DOHH2 (cell line): ENCODE results near the gene CADPS.

Experiments
- H3F3A ChIP-seq: fragments of 200-600 bp; sonication (generic), shearing (Covaris generic); 2 replicates; pipeline ENCODE4 v1.6.0; 2016; ENCODE audit warnings: antibody characterized with exemption, mild to moderate bottlenecking; ENCODE audit not compliant: control insufficient read depth, insufficient read depth
- H3K27ac ChIP-seq: fragments of 200-600 bp; sonication (generic); 2 replicates; pipeline ENCODE4 v1.5.1; 2014; ENCODE audit warnings: low read depth, mild to moderate bottlenecking, low read length, moderate library complexity
- H3K27me3 ChIP-seq: fragments of 200-600 bp; sonication (generic); 2 replicates; pipeline ENCODE4 v1.6.1; 2014; ENCODE audit warnings: mild to moderate bottlenecking, low read length, mixed read lengths; ENCODE audit not compliant: control insufficient read depth
- H3K36me3 ChIP-seq: fragments of 200-600 bp; sonication (generic); 2 replicates; pipeline ENCODE4 v1.6.1; 2014; ENCODE audit warnings: mild to moderate bottlenecking, low read length, moderate library complexity, mixed read lengths; ENCODE audit not compliant: control insufficient read depth
- H3K4me1 ChIP-seq: fragments of 200-600 bp; sonication (generic); 2 replicates; pipeline ENCODE4 v1.6.1; 2014; ENCODE audit warnings: mild to moderate bottlenecking, low read length, mixed read lengths; ENCODE audit not compliant: control insufficient read depth
- H3K4me2 ChIP-seq: fragments of 200-600 bp; sonication (generic); 2 replicates; pipeline ENCODE4 v1.6.0; 2014; ENCODE audit warnings: mild to moderate bottlenecking, low read length, moderate library complexity
- H3K4me3 ChIP-seq: fragments of 200-600 bp; sonication (generic); 2 replicates; pipeline ENCODE4 v1.5.1; 2014; ENCODE audit warnings: mild to moderate bottlenecking, low read length, mixed read lengths
- H3K79me2 ChIP-seq: fragments of 200-600 bp; sonication (generic); 2 replicates; pipeline ENCODE4 v1.6.1; 2014; ENCODE audit warnings: mild to moderate bottlenecking, low read length, mixed read lengths; ENCODE audit not compliant: control insufficient read depth
- H3K9me2 ChIP-seq: fragments of 200-600 bp; sonication (generic); replicated peaks from 2 replicates; pipeline ENCODE4 v1.6.1; 2014; ENCODE audit warnings: mild to moderate bottlenecking, low read length, mixed read lengths; ENCODE audit not compliant: control insufficient read depth
- H3K9me3 ChIP-seq: fragments of 200-600 bp; sonication (generic); 2 replicates; pipeline ENCODE4 v1.6.1; 2014; ENCODE audit warnings: antibody characterized with exemption, low read length, mixed read lengths; ENCODE audit not compliant: control insufficient read depth, insufficient read depth
- H4K20me1 ChIP-seq: fragments of 200-600 bp; sonication (generic); 2 replicates; pipeline ENCODE4 v1.6.0; 2014; ENCODE audit warnings: low read depth, mild to moderate bottlenecking, antibody characterized with exemption, low read length, moderate library complexity; ENCODE audit not compliant: control insufficient read depth, insufficient read depth
- CTCF ChIP-seq: fragments of 200-600 bp; sonication (generic); IDR thresholded peaks from one replicate; pipeline ENCODE4 v1.5.1; 2014; ENCODE audit warnings: antibody characterized with exemption, mild to moderate bottlenecking, low read depth, low read length; ENCODE audit not compliant: poor library complexity, severe bottlenecking
- EZH2phosphoT487 ChIP-seq: fragments of 200-600 bp; sonication (generic); IDR thresholded peaks from 2 replicates; pipeline ENCODE4 v1.6.1; 2017; ENCODE audit warnings: borderline replicate concordance, mild to moderate bottlenecking, antibody characterized with exemption, low read length, moderate library complexity, mixed read lengths

Gene CADPS

GRCh38 chr3:62480056-62480455 lies 395.2 kb downstream of the CADPS start:
- no peak overlapping the region for H3K4me2 ChIP-seq
- no peak overlapping the region for H3K4me3 ChIP-seq
- H3K36me3 ChIP-seq: peaks cover 7% of the 10 kb centered on the region; the same call in 1 of the 2 replicates
- H4K20me1 ChIP-seq: no peaks in the 10 kb centered on the region
- no peaks in the 10 kb centered on the region for H3K79me2 ChIP-seq
- no peaks in the 10 kb centered on the region for H3K9me3 ChIP-seq
- no peaks in the 10 kb centered on the region for H3K9me2 ChIP-seq
- H3F3A ChIP-seq: no peaks in the 10 kb centered on the region
- TF ChIP-seq EZH2phosphoT487 (no peak), CTCF (no peak)
- H3K27me3 ChIP-seq: no peaks in the 10 kb centered on the region
- peaks cover 15% of the 10 kb centered on the region for H3K4me1 ChIP-seq
- H3K27ac ChIP-seq: no peak overlapping the region

- Histone ChIP-seq H4K20me1 (no peaks in the 10 kb centered on the region), H3K27me3 (no peaks in the 10 kb centered on the region), H3K4me2 (no peak overlapping the region), H3F3A (no peaks in the 10 kb centered on the region), H3K4me3 (no peak overlapping the region), H3K9me2 (no peaks in the 10 kb centered on the region), H3K36me3 (peaks cover 7% of the 10 kb centered on the region; the same call in 1 of the 2 replicates), H3K4me1 (peaks cover 15% of the 10 kb centered on the region), H3K79me2 (no peaks in the 10 kb centered on the region), H3K27ac (no peak overlapping the region), H3K9me3 (no peaks in the 10 kb centered on the region)
- no peak for TF ChIP-seq EZH2phosphoT487
Measured at GRCh38 chr3:62479326-62479725, 395.9 kb downstream of the CADPS start.

GRCh38 chr3:62475306-62475705 lies 399.9 kb downstream of the CADPS start:
- H3K27me3 ChIP-seq: no peaks in the 10 kb centered on the region
- H3K79me2 ChIP-seq: no peaks in the 10 kb centered on the region
- no peaks in the 10 kb centered on the region for H3F3A ChIP-seq
- H4K20me1 ChIP-seq: no peaks in the 10 kb centered on the region
- no peak overlapping the region for H3K4me2 ChIP-seq
- H3K9me3 ChIP-seq: no peaks in the 10 kb centered on the region
- no peak overlapping the region for H3K27ac ChIP-seq
- H3K36me3 ChIP-seq: peaks cover 15% of the 10 kb centered on the region
- H3K4me1 ChIP-seq: no peaks in the 10 kb centered on the region
- H3K4me3 ChIP-seq: no peak overlapping the region
- no peaks in the 10 kb centered on the region for H3K9me2 ChIP-seq
- no peak for TF ChIP-seq CTCF
- TF ChIP-seq EZH2phosphoT487: no peak

- H3K27ac ChIP-seq: no peak overlapping the region
- peaks cover 12% of the 10 kb centered on the region for H3K36me3 ChIP-seq
- no peaks in the 10 kb centered on the region for H4K20me1 ChIP-seq
- no peaks in the 10 kb centered on the region for H3K9me3 ChIP-seq
- no peak overlapping the region for H3K4me2 ChIP-seq
- no peak for TF ChIP-seq CTCF
- no peak for TF ChIP-seq EZH2phosphoT487
- no peaks in the 10 kb centered on the region for H3K9me2 ChIP-seq
- no peaks in the 10 kb centered on the region for H3K79me2 ChIP-seq
- H3K4me3 ChIP-seq: no peak overlapping the region
- H3F3A ChIP-seq: no peaks in the 10 kb centered on the region
- H3K4me1 ChIP-seq: no peaks in the 10 kb centered on the region
- no peaks in the 10 kb centered on the region for H3K27me3 ChIP-seq
Measured at GRCh38 chr3:62467966-62468722, 407.1 kb downstream of the CADPS start.
